GM12878 (cell line): ENCODE data around the gene NEO1. TPM values are rescaled to one million over a fixed set of nuclear protein-coding genes. Genes with fewer than 3 reads are reported as not detected.

ENCODE experiments used
- ATAC-seq: fragments of 200-7000 bp; cut with Tn5 transposase; 3 replicates; pipeline ENCODE4 v1.9.1; 2020; ENCODE audit warnings: mild to moderate bottlenecking, moderate library complexity
- BruUV-seq: library from RNA; stranded (reverse); fragments of 400-500 nt; replicated peaks from 2 replicates; lab custom pipeline; 2021; lab: Mats Ljungman, UMichigan
- CTCF ChIA-PET: fragments of 300-600 bp; sonication (Branson Sonifier 250); formaldehyde crosslinking; extraction: SDS; loops from one replicate; lab custom pipeline; 2021; ENCODE audit warnings: inconsistent platforms; lab: Yijun Ruan, JAX
- POLR2A ChIA-PET: fragments of 350-600 bp; formaldehyde crosslinking; extraction: SDS; loops from one replicate; lab custom pipeline; 2021; ENCODE audit warnings: inconsistent platforms; lab: Charles Lee
- RAD21 ChIA-PET: fragments of 300-600 bp; sonication (Branson Sonifier 250); formaldehyde crosslinking; loops from one replicate; lab custom pipeline; 2023; ENCODE audit warnings: antibody characterized with exemption; ENCODE audit not compliant: unreplicated experiment; lab: Charles Lee
- SMC1A ChIA-PET: fragments of 300-600 bp; sonication (Branson Sonifier 250); formaldehyde crosslinking; loops from one replicate; lab custom pipeline; 2023; ENCODE audit not compliant: unreplicated experiment, uncharacterized antibody; lab: Charles Lee
- DNase-seq: peaks from one replicate; pipeline ENCODE4 v3.0.0-alpha.2; 2011; ENCODE audit warnings: low read depth, low spot score
- FAIRE-seq: peaks from 3 replicates; lab custom pipeline; 2011; peaks lifted over from hg19 to GRCh38; lab: Jason Lieb, UNC
- H2AFZ ChIP-seq: 2 replicates; pipeline ENCODE4 v1.6.0; 2011; ENCODE audit warnings: low read depth, low read length, control low read depth; ENCODE audit not compliant: control insufficient read depth
- H3K27ac ChIP-seq: 2 replicates; pipeline ENCODE4 v1.5.1; 2011; ENCODE audit warnings: control low read depth; ENCODE audit not compliant: control insufficient read depth, insufficient read depth
- H3K27me3 ChIP-seq, 2 experiments: replicated peaks in 1 of 2; 2 replicates each; pipeline versions ENCODE4 v1.6.0 to v1.6.1; 2011; ENCODE audit warnings: low read length in 1 of 2; ENCODE audit not compliant: control insufficient read depth in 2 of 2, insufficient read depth in 2 of 2
- H3K36me3 ChIP-seq, 2 experiments: 2 replicates each; pipeline ENCODE4 v1.5.1; 2011; ENCODE audit warnings: low read length in 1 of 2; ENCODE audit not compliant: control insufficient read depth in 2 of 2, insufficient read depth in 2 of 2
- H3K4me1 ChIP-seq: 2 replicates; pipeline ENCODE4 v1.6.1; 2011; ENCODE audit warnings: mild to moderate bottlenecking, low read length, moderate library complexity, mixed read lengths; ENCODE audit not compliant: control insufficient read depth, insufficient read depth
- H3K4me2 ChIP-seq: 2 replicates; pipeline ENCODE4 v1.6.0; 2011; ENCODE audit warnings: control low read depth; ENCODE audit not compliant: control insufficient read depth, insufficient read depth
- H3K4me3 ChIP-seq: fragments of 200-600 bp; sonication (generic); 2 replicates; pipeline ENCODE4 v1.5.1; 2016
- H3K79me2 ChIP-seq: 2 replicates; pipeline ENCODE4 v1.6.0; 2011; ENCODE audit warnings: low read length; ENCODE audit not compliant: control insufficient read depth, insufficient read depth
- H3K9ac ChIP-seq: 2 replicates; pipeline ENCODE4 v1.8.0; 2011; ENCODE audit warnings: low read length, control low read depth, mixed read lengths; ENCODE audit not compliant: control insufficient read depth, insufficient read depth
- H3K9me3 ChIP-seq: replicated peaks from 3 replicates; pipeline ENCODE4 v1.5.1; 2011; ENCODE audit warnings: mild to moderate bottlenecking, low read length; ENCODE audit not compliant: control insufficient read depth, insufficient read depth
- H4K20me1 ChIP-seq: 2 replicates; pipeline ENCODE4 v1.6.0; 2011; ENCODE audit not compliant: control insufficient read depth, insufficient read depth
- ATF7 ChIP-seq: fragments of 450-650 bp; IDR thresholded peaks from 2 replicates; pipeline ENCODE4 v1.6.1; 2016; ENCODE audit warnings: low read depth, mild to moderate bottlenecking
- ESRRA ChIP-seq: IDR thresholded peaks from 2 replicates; pipeline ENCODE4 v1.6.1; 2012; ENCODE audit warnings: mild to moderate bottlenecking, low read length, improper control_type of control experiment
- NRF1 ChIP-seq: conservative IDR thresholded peaks from 2 replicates; pipeline ENCODE4 v1.6.1; 2011; ENCODE audit warnings: mild to moderate bottlenecking, low read depth, low read length, improper control_type of control experiment
- POLR2AphosphoS5 ChIP-seq: IDR thresholded peaks from 2 replicates; pipeline ENCODE4 v1.6.1; 2011; ENCODE audit warnings: mild to moderate bottlenecking, low read length, inconsistent platforms
- RAD21 ChIP-seq: IDR thresholded peaks from 2 replicates; pipeline ENCODE4 v1.6.1; 2011; ENCODE audit warnings: mild to moderate bottlenecking, low read depth, low read length, moderate library complexity; ENCODE audit not compliant: insufficient read depth
- ZNF274 ChIP-seq: IDR thresholded peaks from one replicate; pipeline ENCODE4 v1.8.0; 2011; ENCODE audit not compliant: insufficient read length, insufficient read depth
- WGBS: methylation state at CpG from one replicate; pipeline ENCODE4 v1.1.6; 2016; ENCODE audit warnings: low lambda C conversion rate; ENCODE audit not compliant: insufficient replicate concordance, insufficient coverage; ENCODE audit errors: missing lambda C conversion rate; 5-methylcytosine and 5-hydroxymethylcytosine counted together
- in situ Hi-C: fragments of 300-500 bp; cut with MboI; formaldehyde crosslinking; loops from 9 replicates; pipeline ENCODE4 v1.14.3; 2018; ENCODE audit warnings: mixed read lengths
- intact Hi-C: fragments of 100-400 bp; cut with micrococcal nuclease; formaldehyde crosslinking; loops from one replicate; pipeline ENCODE4 v1.14.2; 2022; ENCODE audit not compliant: unreplicated experiment
- polyA plus RNA-seq, 11 experiments: library from polyadenylated mRNA; depleted of rRNA in 4 of 11; unstranded in 6 of 11; stranded (reverse) in 5 of 11; fragments of >200 nt; fragmentation: Nextera tagmentation in 4 of 11; fragmentation: Illumina TruSeq in 1 of 11; extraction: Ambion mirVana in 4 of 11; extraction: Trizol in 1 of 11; gene quantifications; 1 replicate in 1 of 11; 2 replicates in 10 of 11; pipeline versions ENCODE4 v1.2.1 to v1.2.3, GENCODE V29; 2011 to 2016; ENCODE audit warnings: inconsistent platforms in 2 of 11, missing spikeins in 2 of 11, low read depth in 1 of 11
- total RNA-seq, 4 experiments: library from RNA; depleted of rRNA in 3 of 4; stranded (reverse); fragments of >200 nt in 3 of 4; fragmentation: Illumina TruSeq in 1 of 4; extraction: Trizol in 1 of 4; gene quantifications; 2 replicates each; pipeline versions ENCODE4 v1.2.1 to v1.2.3, GENCODE V29; 2013 to 2021
- TF ChIP-seq, protein P1 (sequence below): fragments of 450-650 bp; formaldehyde crosslinking; IDR thresholded peaks from 2 replicates; pipeline ENCODE4 v1.5.0; 2022; ENCODE audit warnings: mild to moderate bottlenecking, missing genetic modification characterization

The NEO1 gene
- total and polyA plus RNA-seq, 10 of the 15 experiments (the other 5 are each of a cell fraction or from before 2014, with no cell fraction given) = 0.03 to 2.0 (median 0.32) TPM

DNA sequence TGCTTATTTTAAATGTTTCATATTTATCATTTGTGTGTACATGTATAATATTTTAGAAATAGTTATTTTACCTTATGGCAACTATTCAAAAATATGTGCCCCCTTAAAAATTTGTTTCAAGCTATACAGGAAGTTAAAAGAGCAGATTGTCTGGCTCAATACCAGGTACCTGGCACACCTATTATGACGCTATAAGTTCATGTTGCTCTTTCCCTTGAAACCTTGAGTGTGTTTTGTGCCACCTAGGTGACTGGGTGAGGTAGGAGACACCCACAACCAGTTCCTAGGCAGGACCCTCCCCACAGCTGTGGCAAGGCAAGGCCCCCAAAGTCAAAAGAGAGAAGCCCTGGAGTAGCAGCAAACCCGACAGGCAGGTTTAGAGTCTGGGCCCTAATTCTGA, 20.6 kb upstream of the NEO1 start:
- TF ChIP-seq ESRRA = no peak
- TF ChIP-seq ZNF274 = no peak
- TF ChIP-seq, protein P1, sequence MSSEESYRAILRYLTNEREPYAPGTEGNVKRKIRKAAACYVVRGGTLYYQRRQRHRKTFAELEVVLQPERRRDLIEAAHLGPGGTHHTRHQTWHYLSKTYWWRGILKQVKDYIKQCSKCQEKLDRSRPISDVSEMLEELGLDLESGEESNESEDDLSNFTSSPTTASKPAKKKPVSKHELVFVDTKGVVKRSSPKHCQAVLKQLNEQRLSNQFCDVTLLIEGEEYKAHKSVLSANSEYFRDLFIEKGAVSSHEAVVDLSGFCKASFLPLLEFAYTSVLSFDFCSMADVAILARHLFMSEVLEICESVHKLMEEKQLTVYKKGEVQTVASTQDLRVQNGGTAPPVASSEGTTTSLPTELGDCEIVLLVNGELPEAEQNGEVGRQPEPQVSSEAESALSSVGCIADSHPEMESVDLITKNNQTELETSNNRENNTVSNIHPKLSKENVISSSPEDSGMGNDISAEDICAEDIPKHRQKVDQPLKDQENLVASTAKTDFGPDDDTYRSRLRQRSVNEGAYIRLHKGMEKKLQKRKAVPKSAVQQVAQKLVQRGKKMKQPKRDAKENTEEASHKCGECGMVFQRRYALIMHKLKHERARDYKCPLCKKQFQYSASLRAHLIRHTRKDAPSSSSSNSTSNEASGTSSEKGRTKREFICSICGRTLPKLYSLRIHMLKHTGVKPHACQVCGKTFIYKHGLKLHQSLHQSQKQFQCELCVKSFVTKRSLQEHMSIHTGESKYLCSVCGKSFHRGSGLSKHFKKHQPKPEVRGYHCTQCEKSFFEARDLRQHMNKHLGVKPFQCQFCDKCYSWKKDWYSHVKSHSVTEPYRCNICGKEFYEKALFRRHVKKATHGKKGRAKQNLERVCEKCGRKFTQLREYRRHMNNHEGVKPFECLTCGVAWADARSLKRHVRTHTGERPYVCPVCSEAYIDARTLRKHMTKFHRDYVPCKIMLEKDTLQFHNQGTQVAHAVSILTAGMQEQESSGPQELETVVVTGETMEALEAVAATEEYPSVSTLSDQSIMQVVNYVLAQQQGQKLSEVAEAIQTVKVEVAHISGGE (CRISPR knock-in tag) = no peak
- no peak for TF ChIP-seq POLR2AphosphoS5
- TF ChIP-seq NRF1 = no peak
- TF ChIP-seq RAD21 = no peak
- TF ChIP-seq ATF7 = no peak
- no peak overlapping the region for H3K27ac ChIP-seq
- H3K9ac ChIP-seq = no peak overlapping the region
- H3K79me2 ChIP-seq = no peaks in the 10 kb centered on the region
- no peak for FAIRE-seq
- no peak overlapping the region for H3K4me3 ChIP-seq
- ChIA-PET CTCF (no interaction called here), POLR2A (no interaction called here), SMC1A (no interaction called here), RAD21 (no interaction called here)
- H2AFZ ChIP-seq = no peak overlapping the region
- intact Hi-C loops = no loop called here
- no peak for DNase-seq
- WGBS = 10% methylated on average over 2 of the region's 2 CpGs
- no peaks in the 10 kb centered on the region for H3K9me3 ChIP-seq
- H3K36me3 ChIP-seq = no peaks in the 10 kb centered on the region
- no peak for ATAC-seq
- no peaks in the 10 kb centered on the region for H3K4me1 ChIP-seq
- in situ Hi-C loops = no loop called here
- BruUV-seq = no TSS peak
- no peak overlapping the region for H3K4me2 ChIP-seq
- H4K20me1 ChIP-seq = no peaks in the 10 kb centered on the region
- peaks cover 0 to 3% of the 10 kb centered on the region in 2 experiments; a peak in 1 of 4 replicates for H3K27me3 ChIP-seq
